ENCODE results near the gene OR52K1.

GRCh38 chr11:4480577-4481239 lies 1.7 kb upstream of the OR52K1 start:
- TF ChIP-seq CTCF (IDR thresholded peaks at IDR 0.05) (no peak), EP300 (IDR thresholded peaks at IDR 0.05; ENCODE audit: low read depth) (no peak), POLR2A (IDR thresholded peaks at IDR 0.05) (no peak)

Data from transverse colon (tissue), 3 donors.